ENCODE measurements around the gene FBXW11.

- TF ChIP-seq POLR2A (IDR thresholded peaks at IDR 0.05) (no peak), CTCF (IDR thresholded peaks at IDR 0.05) (no peak)
These were observed 38.3 kb upstream of the FBXW11 start for GRCh38 chr5:172044631-172045314.

Measured in heart left ventricle (tissue), 13 donors.